HG03558 (cell line): ENCODE measurements around the gene NKAIN2.
"Not testable (repeated sequence)": the region's sequence is repeated elsewhere in the genome, so short reads cannot be mapped to it uniquely, and the experiment has no call there.

Source experiments
- ATAC-seq: cut with Tn5 transposase; IDR thresholded peaks from one replicate; pipeline ENCODE4 v1.9.1; 2021; ENCODE audit warnings: moderate number of reproducible peaks; ENCODE audit not compliant: unreplicated experiment; ENCODE audit errors: extremely low read depth

Gene NKAIN2

DNA sequence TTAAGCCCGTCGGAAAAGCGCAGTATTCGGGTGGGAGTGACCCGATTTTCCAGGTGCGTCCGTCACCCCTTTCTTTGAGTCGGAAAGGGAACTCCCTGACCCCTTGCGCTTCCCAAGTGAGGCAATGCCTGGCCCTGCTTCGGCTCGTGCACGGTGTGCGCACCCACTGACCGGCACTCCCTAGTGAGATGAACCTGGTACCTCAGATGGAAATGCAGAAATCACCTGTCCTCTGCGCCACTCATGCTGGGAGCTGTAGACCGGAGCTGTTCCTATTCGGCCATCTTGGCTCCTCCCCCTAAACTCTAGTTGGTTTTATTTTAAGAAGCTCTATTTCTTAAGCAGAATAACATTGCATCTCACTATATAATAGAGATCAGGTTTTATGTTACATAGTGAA is 908.9 kb downstream of the NKAIN2 start:
- not testable (repeated sequence) for ATAC-seq

DNA sequence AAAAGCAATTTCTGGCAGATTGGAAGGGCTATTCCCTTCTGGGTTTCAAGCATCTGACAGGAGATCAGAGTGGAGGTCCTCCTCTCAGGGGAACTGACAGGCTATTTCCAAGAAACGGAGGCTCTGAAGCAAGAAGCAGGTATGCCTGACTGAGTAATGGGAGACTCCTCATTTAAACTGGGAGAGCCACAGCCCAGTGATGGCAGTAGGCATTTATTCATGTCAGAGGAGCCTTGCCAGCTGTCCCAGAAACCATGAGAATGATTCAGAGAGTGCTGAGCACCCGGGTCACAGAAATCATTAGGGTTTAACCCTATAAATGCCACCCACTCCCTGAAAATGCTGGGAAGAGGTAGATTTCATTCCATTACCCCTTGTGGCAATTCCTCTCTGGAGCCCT is 911.1 kb downstream of the NKAIN2 start:
- ATAC-seq, result no peak

DNA sequence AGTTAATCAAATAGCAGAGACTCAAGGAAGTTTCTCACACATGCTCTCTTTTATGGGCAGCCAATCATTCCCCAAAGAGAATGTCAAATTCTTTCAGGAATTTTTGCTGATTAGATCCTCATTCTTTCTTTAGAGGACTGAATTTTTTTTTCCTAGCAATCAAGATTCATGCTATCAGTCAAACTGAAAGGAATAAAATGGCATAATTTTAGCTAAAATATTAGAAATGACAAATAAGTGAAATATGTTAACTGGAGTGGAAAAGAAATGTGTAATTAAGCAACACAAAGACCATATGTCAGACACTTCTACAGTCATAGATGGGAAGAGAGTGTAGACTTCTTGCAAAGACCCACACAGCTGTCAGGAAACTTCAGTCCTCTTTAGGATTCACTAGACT is 916.2 kb downstream of the NKAIN2 start:
- no peak for ATAC-seq

DNA sequence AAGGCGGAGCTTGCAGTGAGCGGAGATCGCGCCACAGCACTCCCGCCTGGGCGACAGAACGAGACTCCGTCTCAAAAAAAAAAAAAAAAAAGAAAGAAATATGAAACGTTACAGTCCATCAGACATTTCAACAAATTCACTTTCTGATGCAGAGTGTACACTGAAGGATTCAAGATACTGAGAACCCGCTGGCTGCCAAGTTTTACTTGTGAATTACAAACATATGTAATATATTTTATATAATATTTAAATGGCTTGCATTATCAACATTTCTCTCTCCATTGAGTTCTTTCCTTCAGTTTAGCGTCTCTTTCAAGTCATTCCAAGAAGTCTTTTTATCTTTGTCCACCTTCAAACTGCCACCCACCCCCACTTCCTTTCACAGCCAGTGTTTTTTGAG is 917.7 kb downstream of the NKAIN2 start:
- no peak for ATAC-seq

DNA sequence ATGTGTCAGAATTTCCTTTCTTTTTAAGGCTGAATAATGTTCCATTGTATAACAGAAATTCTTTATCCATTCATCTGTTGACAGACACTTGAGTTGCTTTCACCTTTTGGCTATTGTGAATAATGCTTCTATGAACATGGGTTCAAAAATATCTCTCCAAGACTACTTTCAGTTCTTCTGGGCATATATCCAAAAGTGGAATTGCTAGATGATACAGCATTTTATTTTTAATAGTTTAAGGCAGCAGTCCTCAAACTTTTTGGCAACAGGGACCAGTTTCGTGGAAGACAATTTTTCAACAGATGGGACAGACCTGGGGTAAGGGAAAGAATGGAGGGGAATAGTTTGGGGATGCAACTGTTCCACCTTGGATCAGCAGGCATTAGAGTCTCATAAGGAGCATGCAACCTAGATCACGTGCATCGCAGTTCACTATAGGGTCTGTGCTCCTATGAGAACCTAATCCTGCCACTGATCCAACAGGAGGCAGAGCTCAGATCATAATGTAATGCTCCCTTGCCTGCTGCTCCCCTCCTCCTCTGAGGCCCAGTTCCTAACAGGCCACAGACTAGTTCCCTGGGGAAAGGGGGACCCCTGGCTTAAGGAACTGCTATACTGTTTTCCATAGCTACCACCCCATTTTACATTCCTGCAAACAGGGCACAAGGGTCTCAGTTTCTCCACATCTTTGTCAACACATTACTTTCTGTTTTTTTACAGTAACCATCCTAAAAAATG is 918.6 kb downstream of the NKAIN2 start:
- no peak for ATAC-seq

DNA sequence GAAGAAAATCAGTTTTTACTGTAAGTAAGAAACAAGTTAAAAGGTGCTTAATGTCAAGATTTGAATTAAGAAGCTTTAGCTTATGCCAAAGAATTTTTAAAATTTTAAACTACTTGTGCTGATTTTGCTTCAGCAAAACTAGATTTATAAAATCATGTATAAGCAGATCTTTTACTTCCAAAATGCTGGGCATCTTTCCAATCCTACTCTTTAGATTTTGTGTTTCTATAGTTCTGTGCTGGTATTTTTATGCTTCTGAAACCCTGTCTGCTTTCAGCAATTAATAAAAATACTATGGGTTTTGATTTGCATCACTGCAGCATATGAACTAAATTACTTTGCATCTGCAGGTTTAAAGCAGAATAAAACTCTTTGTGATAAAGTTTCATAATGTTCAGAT is 920.0 kb downstream of the NKAIN2 start:
- no peak for ATAC-seq

DNA sequence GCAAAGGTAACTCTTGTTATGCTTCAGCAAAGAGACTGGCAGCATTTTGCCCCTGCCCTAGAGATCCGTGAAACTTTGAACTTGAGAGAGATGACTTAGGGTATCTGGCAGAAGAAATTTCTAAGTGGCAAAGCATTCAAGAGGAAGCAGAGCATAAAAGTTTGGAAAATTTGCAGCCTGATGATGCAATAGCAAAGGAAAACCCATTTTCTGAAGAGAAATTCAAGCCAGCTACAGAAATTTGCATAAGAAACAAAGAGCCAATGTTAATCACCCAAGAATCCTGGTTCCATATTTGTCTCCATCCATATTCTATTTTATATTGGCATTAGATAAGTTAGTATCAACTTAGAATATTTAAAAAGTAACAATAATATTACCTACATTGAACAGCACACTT is 934.1 kb downstream of the NKAIN2 start:
- not testable (repeated sequence) for ATAC-seq

DNA sequence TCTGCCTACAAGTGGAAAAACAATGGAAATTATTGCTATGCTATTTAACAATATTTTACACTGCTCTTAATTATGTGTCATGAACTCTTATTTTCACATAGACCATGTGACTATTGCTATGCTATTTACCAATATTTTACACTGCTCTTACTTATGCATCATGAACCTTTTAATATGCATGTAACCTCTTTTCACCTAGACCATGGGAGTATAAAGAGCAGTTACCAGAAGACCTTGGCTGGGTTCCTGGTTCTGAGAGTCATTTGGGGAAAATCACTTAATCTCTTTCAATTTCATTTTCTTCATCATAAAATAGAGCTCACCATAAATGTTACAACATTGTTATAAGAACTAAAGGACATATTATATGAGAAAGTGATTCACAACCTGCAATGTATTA is 934.8 kb downstream of the NKAIN2 start:
- no peak for ATAC-seq

DNA sequence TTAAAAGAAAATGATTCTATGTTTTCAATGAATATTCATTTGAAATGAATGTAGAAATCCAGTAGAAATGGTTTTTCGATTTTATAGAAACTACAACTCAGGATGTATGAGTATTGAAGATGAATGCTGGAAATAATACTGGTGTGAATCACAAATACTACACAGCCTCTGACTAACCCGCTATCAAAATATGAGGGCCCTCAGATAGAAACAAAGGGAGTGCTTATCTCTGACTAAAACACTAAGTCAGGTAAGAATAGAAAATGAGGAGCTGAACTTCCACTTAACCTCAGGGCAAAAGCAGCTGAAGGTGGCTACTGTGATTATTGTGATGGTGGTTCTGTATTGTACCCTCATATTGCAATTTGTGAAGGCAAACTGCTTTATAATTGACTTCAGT is 937.7 kb downstream of the NKAIN2 start:
- no peak for ATAC-seq

DNA sequence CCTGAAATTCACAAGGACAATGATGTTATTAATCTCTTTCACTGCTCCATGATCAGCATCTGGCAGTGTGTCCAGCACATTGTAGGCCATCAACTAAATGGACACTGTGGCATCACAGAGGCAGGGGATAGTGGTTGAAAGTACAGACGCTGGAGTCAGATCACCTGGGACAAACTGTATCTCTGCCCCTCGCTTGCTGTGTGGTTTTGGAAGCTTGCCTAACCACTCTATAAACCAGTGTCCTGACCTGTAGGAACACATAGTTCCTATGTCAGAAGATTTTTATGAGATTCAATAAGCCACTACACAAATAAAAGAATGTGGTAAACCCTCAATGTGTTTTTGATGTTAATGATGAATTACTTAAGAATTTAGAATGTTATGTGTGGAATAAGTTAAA is 939.3 kb downstream of the NKAIN2 start:
- ATAC-seq, result no peak

DNA sequence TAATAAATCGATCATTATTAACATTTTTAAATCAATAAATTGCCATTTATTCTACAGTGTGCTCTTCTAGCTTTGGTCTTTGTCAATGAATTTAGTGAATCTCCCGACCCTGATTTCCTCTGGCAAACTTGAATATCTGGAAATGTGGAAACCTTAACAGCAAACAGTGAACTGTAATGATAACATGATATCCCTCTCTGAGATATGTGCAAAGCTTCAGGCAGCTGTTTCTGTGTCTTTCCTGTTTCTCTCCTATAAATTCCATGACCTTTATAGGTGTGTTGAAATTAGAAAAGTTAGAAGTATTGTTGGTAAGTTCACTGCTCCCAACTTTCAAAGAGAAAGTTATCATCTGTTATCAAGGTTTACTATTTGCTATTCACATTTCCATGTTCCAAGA is 939.8 kb downstream of the NKAIN2 start:
- no peak for ATAC-seq

DNA sequence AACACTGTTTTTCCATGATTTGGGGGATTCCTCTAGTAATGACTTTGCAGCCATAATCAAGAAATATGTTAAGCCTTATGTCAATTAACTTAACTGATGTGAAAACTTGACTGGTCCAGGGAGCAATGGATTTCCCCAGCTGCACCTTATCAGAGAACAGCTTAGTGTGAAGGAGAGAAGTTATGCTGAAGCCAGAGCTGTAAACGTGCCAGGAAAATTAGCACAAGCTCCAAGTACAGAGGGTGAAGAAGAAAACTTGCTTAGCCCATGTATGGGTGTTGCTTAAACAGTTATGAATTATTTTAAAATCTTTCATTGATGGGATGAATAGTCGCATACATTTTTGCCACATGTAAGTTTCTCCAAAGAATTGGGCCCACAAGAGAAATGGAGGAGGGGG is 943.7 kb downstream of the NKAIN2 start:
- ATAC-seq, result no peak

DNA sequence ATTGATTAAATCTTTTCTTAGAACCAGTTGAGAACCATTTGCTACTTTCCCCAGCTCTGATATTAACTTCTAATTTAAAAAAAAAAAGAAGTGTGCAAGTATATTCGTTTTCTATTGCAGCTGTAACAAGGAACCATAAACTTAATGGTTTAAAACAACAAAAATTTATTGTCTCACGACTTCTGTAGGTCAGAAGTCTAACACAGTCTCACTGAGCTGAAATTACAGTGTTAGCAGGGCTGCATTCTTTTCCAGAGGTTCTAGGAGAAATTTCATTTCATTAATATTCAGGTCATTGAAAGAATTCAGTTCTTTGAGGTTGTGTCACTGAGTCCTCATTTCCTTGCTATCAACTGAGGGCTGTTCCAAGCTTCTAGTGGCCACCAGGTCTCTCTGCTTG is 945.1 kb downstream of the NKAIN2 start:
- ATAC-seq, result no peak

DNA sequence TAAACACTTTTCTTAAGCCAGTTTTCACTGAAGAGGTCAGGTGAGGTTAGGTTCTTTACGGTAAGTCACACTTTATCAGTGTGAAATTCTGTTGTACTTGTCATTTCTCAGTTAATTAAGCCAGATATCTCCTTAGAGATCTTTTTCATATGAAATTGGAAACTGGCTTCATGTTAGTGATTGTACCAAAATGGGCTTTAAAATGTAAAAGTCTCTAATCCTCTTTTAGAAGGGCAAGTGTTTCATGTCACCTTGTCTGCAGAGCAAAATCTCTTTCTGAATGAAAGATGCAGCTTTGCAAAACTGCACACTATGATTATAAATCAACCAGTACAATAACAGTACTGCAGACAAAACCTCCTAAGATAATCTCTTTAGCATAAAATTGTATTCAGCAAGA is 949.3 kb downstream of the NKAIN2 start:
- ATAC-seq, result no peak

DNA sequence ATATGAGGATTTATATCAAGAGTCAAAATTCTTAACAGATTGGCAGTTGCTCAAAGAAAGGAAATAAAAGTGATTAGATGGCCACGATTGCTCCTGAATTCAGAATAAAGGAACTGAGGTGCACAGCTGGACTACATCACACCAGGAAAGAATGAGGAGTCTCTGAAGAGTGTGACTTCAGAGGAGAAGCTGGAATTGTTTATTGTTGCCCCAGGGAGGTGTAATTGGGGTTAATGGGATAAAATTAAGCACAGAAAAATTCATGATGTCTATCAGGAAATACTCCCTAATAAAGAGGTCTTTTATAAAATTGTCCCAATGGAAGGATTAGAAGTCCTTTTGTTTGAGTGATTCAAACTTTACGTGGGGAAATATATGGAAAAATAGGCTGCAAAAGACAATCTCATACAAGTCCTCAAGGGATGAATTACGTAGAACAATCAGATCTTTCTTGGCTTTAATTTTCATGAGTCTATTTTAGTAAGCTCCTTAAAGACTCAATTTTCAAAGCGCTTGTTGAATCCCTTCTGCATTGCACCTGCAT is 950.0 kb downstream of the NKAIN2 start:
- ATAC-seq, result no peak

DNA sequence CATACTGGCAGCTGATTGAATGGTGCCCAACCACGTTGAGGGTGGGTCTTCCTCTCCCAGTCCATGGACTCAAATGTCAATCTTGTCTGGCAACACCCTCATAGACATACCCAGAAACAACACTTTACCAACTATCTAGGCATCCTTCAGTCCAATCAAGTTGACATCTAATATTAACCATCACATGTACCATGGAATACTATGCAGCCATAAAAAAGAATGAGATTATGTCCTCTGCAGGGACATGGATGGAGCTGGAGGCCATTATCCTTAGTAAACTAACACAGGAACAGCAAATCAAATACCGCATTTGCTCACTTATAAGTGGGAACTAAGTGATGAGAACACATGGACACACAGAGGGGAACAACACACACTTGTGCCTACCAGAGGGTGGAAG is 951.7 kb downstream of the NKAIN2 start:
- ATAC-seq, result no peak

DNA sequence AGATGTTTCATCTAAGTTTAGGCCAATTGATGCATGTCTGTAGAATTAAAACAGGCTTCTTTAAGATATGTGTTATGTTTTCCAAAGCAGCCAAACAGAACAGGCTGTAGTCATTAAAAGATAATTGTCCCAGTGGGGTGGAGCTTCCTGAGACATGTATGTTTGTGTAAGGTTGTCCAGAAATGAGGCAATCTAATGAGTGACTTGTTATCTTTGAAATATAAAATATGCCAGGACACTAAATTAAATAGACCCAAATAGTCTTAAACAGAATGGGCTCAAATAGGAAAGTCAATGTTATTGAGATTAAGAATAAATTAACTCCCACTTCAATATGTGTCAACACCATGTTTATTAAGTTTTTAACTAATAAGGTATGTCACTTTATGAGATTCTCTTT is 953.9 kb downstream of the NKAIN2 start:
- no peak for ATAC-seq

DNA sequence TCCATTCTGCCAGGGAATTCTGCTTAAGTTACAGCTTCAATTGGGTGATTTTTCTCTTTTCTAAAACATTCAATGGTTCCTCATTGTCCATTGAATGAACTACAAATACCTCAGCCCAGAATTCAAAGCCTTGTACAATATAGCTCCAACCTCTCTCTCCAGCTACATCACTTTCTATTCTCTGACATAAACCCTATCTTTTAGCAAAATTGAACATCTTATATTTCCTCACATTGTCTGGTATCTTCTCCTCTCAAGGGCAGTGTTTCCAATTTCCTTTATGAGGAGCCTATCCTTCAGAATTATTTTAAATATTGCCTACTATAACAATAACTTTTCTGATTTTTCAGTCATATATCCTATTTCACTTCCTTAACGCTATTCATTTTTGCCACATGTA is 955.0 kb downstream of the NKAIN2 start:
- no peak for ATAC-seq

DNA sequence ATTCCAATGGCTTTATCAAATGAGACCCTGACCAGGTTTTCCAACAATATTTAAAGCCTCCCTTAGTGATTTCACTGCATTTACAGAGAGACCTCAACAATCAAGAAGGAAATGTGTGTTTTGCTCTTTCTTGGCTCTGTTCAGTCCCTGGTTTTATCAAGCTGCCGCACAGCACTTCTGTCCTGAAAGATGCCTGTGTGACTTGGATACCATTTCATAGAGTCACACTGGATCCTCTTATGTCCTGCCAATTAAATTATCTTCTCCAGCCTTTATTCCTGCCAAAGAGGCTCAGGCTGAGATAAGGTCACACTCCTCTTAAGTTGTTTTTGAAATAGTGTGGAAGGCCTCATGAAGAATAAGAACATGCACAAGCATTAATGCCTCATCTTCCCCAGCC is 961.6 kb downstream of the NKAIN2 start:
- no peak for ATAC-seq

DNA sequence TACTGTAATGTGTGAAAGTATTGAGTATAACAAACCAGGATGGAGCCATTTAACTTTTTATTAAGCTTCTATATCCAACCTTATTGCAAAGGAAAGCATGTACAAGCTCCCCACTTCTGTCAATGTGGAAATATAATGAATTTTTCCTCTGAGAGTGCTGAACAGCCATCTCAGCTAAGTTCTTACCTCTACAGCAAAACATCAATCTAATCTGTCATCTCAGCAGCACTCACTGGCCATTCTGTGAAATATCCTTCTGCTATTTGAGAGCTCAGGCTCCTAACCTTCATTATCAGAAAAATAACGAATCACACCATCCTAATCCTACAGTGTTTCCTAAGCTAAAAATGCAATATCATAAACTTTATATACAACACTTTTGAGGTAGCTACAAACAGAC is 964.6 kb downstream of the NKAIN2 start:
- no peak for ATAC-seq

DNA sequence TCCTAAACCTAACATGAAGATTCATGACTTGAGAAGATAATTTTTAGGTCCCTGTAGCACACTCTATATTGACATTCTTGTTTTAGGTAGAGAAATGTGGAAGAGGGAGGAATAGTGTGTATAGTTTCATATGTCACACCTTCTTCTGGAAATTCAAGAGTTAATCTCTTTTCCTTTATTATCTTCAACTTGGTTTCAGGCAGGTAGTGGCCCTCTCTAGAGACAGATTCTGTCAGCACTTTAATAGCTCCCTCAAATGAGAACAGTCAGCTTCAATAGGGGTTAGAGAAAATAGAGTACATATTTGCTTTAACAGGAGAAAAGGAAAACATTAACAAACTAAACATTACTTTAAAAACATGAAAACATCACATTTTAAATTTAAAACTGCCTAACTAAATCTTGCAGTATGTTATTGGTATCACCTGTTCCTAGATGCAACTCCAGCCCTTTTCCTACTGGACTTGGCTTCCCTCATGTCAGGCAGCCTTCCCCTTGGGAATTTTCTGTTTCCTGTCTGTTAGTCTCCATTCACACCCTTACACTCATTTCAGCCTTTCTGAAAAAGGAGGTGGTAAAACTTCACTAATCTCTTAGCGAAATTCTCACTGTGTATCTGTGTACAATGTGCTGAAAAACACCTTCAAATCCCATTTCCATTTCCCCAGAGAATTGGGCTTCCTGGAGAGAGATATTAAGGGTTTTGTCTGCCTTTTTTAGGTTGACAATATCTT is 966.3 kb downstream of the NKAIN2 start:
- ATAC-seq, result no peak

DNA sequence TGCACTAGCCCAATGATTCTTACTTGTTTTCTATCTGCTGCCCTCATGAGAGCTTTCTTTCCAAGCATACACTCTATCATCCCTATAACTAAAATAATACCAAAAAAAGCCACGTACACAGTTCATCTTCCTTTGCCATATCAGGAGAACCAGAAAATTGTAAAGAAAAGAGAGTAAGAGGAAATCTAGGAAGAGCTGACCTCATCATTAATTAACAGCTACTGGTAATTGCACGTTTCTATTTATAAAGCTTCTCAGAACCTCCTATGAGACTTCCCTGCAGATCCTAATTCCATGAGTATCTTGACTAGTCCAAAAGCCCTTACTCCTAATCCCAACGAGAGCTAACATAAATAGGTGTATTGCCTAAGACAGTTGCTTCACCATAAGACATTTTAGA is 967.1 kb downstream of the NKAIN2 start:
- no peak for ATAC-seq
